Prostate gland (tissue), 2 donors: Measurements from ENCODE around the gene LTBP2.

Source experiments
- CTCF ChIP-seq, 4 experiments: fragments of 200-600 bp in 2 of 4; fragments of 450-650 bp in 2 of 4; sonication (generic) in 2 of 4; IDR thresholded peaks; 1 replicate in 3 of 4; 2 replicates in 1 of 4; pipeline ENCODE4 v1.5.1; 2016 to 2019; ENCODE audit warnings: antibody characterized with exemption in 4 of 4, mild to moderate bottlenecking in 2 of 4, moderate library complexity in 2 of 4
- POLR2AphosphoS5 ChIP-seq: sonication (generic); formaldehyde crosslinking; IDR thresholded peaks from one replicate; pipeline ENCODE4 v1.6.1; 2017; ENCODE audit warnings: antibody characterized with exemption

GRCh38 chr14:74593241-74593953, 18.6 kb downstream of the LTBP2 start:
- TF ChIP-seq POLR2AphosphoS5, result no peak
- no peak for TF ChIP-seq CTCF (IDR thresholded peaks at IDR 0.05)
